Stimulated activated CD8-positive, alpha-beta memory T cell treated with anti-CD3 and anti-CD28 coated beads, Interleukin-4, amount 100 ng/mL, for 1 hour (primary cell): ENCODE measurements around the gene OSBPL8.

Experiments used
- DNase-seq, 2 donors: peaks; one replicate each; pipeline ENCODE4 v3.0.0-alpha.2; 2020; ENCODE audit warnings: low read depth in 2 of 2, low spot score in 1 of 2

The OSBPL8 gene

GRCh38 chr12:76312315-76312714 lies 247.3 kb downstream of the OSBPL8 start:
- DNase-seq = no peak

GRCh38 chr12:76311796-76312195 lies 247.8 kb downstream of the OSBPL8 start:
- no peak for DNase-seq

DNA sequence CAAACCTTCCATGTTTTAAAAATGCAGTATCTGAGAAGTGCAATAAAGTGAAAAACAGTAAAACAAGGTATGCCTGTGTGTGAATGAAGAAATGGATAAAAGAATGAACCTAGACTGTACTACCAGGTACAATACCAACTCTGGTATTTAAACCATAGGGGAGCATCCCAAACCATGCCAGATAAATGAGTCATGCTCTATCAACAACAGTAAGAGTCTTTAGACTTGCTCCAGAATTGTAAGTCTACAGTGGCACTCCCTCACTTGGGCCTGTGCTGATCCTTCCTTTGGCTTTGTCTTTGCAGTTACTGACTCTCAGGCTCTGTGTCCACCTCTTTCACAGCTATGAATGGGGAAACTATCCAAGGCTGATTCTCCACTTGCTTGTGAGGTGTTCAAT lies 249.5 kb downstream of the OSBPL8 start:
- no peak for DNase-seq

- DNase-seq = no peak
These were observed 250.7 kb downstream of the OSBPL8 start for GRCh38 chr12:76308866-76309265.

- DNase-seq = no peak
These were observed 252.5 kb downstream of the OSBPL8 start for GRCh38 chr12:76307083-76307482.

GRCh38 chr12:76303989-76304460 lies 255.5 kb downstream of the OSBPL8 start:
- DNase-seq = no peak

DNA sequence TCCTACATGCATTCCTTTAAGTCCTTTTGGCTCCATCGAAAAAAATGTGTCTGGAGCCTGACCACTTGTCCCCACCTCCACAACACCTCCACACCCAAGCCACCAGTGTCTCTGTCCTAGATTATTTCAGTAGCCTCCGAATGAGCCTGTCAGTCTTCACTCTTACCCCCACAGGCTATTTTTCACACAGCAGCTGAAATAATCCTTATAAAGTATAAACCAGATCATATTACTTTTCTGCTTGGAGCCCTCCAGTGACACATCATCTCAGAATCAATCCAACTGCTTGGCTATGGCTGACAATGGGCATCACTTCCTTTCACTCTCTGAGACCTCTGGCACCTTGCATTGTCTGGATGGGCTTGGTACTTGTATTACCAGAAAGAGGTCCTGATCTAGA lies 256.2 kb downstream of the OSBPL8 start:
- no peak for DNase-seq
